ENCODE data around the gene FBXL20.
"Not testable (repeated sequence)": the region's sequence is repeated elsewhere in the genome, so short reads cannot be mapped to it uniquely, and the experiment has no call there.

Gene FBXL20

DNA sequence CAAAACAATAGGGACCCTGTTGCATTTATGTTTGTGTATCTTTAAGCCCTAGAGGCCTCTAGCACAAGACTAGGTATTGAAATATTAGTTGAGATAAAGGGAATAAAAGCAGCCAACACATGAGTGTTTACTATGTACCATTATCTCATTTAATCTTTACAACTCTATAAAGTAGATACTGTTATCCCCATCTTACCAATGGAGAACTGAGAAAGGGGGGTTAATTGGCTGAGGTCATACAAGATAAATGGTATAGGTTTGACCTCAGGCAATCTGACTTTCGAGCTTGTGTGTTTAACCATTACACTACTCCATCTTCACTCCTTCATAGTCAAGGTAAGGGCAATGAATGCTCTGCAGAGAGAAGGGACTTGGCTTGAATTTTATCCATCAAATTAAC, 149.4 kb downstream of the FBXL20 start:
- DNase-seq (ENCODE audit: low read depth), result no peak

DNA sequence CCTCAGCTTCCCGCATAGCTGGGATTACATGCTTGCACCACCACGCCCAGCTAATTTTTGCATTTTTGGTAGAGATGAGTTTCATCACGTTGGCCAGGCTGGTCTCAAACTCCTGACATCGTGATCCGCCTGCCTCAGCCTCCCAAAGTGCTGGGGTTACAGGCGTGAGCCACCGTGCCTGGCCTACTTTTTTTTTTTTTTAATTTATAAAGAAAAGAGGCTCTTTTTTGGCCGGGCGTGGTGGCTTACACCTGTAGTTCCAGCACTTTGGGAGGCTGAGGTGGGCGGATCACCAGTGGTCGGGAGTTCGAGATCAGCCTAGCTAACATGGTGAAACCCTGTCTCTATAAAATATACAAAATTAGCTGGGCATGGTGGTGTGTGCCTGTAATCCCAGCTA, 151.3 kb downstream of the FBXL20 start:
- not testable (repeated sequence) for DNase-seq (ENCODE audit: low read depth)

DNA sequence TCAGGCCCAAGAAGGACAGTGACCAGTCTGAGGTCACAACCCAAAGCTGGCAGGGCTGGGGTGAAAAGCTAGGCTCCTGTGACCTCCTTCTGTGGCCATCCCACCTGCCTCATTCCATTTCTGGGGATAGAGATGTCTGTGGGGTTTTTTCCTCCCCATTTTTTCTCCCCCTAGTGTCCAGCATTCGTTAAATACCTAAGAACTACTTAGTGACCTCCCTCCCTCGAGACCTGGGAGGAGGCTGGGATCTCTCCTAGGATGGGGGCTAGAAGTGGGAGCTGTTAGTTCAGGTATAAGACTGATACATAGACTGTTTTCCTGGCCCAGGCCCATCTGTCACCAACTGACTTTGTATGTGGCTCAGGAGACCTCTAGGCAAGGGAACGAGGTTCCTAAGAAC, 155.2 kb downstream of the FBXL20 start:
- no peak for DNase-seq (ENCODE audit: low read depth)

DNA sequence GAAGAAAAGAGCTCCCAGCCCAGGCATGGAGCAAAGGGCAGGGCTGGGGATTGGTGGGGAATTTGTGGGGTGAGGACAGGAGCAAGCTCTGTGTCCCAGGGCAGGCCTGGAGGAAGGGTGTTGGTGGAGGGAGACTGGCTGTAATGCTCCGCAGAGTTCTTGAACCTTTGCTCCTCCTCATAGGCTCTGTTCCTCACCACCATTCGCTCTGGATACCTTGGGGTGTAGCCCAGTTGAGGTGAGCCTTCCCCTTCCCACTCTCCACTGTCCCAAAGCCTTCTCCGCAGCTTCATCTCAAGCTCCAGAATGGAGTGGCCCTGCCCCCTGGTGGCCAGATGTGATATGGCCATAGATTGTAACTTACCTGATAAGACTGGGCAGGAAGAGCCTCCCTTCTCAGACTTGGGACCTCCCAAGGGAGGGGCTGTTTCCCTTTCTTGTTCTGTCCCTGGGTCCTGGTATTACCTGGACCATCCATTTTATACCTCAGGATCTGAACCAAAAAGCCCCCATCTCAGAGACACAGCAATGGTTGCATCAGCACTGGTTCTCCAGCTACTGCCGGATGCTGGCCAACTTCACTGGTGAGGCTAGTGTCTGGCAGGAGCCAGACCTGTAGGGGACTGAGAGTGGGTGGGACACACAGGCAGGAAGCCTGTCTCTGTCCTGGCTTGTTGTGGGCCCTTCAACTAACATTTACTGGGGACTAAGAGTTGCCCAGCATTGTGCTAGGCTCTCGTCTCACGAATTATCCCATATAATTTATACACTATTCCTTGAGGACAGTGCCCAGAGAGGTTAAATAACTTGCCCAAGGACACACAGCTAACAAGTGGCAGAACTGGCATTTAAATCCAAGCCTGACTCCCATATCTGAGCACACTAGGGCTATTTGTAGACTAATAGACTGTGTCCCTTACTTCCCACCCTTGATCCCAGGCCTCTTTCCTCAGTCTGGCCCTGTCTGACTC, 156.5 kb downstream of the FBXL20 start:
- DNase-seq (ENCODE audit: low read depth), result peak; percentile 79

DNA sequence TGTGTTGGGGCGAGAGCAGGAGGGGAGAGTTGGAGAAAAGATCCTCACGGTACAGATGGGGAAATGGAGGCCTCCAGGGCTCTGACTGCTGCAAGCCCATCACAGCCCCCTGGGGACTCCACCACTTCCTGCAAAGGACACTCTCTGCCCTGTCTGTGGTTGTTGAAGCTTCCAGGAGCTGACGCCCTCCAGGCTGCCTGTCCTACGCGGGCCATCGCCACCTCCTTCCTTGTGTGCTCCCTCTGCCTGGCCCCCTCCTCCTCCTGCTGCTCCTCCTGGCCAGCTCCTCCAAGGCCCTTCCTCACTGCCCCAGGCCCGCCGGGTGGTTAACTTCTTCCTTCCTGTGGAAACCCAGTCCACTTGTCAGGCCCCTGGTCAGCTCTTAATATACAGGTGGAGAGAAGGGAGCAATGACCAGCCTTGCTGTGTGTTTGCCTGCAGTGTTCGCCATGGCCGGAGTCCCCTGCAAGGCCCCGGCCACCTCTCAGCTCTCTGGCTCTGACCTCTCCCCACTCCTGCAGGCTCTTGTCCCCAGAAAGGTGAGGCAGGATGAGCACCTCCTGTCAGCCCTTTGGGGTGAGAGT, 157.3 kb downstream of the FBXL20 start:
- DNase-seq (ENCODE audit: low read depth), result no peak

DNA sequence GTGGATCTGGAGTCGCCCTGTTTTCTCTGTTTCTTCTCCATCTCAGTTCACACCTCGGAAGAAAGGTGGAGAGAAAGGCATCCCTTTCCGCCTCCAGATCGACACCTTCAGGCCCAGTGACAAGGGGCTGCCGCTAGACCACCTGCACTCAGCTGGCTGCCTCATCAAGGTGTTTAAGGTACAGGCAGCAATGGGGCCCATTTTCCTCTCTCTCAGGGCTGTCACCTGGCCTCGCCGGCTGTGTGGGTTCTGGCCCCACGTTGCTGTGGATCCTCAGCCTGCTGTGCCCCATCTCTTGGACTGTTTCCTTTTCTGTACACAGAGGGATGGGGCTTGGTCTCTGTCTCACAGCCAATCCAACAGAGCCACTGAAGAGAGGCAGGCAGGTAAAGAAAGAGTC, 158.3 kb downstream of the FBXL20 start:
- no peak for DNase-seq (ENCODE audit: low read depth)

DNA sequence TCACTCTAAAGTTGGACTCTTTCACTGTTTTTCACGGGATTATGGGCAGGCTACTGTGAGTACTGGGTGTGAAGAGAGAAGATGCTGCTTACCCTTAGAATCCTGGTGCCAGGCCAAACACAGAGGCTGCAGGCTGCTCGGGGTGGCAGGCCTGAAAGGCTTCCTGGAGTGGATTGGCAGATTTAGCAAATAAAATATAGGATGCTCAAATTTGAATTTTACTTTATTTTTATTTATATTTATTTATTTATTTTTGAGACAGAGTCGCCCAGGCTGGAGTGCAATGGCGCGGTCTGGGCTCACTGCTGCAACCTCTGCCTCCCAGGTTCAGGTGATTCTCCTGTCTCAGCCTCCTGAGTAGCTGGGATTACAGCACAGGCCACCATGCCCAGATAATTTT, 160.8 kb downstream of the FBXL20 start:
- no peak for DNase-seq (ENCODE audit: low read depth)

DNA sequence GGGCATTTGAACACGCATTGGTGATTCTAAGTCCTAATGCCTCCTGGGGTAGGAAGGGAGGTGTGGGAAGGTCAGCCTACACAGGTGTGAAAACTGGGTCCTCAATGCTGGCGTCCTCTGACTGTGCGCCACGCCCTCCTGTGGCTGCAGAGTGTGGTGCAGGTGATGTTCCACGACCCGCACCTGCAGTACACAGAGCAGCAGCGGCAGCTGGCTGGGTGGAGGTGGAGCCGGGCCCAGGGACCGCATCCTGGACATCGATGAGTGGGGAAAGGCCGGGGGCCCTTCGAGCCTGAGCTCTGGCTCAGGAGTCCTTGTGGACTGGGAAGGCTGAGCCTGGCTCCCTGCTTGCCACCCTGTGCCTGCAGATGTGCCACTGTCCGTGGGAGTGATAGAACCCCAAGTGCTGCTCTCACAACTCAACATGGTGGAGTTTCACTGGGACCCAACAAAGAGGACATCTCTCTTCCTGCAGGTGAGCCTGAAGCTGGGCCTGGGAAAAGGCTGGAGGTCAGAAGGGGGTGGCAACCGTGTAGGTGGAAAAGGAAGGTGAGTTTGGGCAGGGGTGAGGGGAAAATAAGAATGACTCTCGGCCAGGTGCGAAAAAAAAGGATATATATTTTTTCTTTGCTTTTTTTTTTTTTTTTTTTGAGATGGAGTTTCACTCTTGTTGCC, 161.6 kb downstream of the FBXL20 start:
- DNase-seq (ENCODE audit: low read depth), result peak; percentile 39

DNA sequence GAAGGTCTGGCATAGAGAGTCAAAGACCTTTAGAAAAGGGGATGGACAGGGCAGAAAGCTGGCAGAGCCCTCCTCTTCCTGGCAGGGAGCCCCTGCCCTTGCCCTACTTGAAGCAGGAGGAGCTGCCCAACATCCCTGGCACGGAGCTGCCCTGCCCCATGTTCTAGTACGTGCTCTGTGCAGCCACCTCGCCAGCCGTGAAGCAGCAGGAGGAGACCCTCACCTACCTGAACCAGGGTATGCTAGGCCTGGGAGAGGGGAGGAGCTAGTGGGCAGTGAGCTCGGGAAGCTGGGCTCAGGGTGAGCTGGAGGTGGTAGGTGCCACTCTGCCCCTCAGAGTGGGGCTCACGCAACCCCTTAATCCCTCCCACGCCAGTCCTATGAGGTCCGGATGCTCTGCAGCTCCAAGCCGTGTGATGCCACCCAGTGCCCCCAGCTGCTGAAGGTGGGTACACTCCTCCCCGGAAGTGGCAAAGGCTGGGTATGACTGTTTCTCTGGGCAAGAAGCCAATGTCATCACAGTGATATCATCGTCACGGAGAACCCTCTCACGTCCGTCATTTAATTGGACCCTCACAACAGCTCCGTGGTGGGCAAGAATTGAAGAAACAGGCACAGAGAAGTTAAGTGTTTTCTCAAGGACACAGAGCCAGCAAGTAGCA, 163.0 kb downstream of the FBXL20 start:
- DNase-seq (ENCODE audit: low read depth), result peak; percentile 65

DNA sequence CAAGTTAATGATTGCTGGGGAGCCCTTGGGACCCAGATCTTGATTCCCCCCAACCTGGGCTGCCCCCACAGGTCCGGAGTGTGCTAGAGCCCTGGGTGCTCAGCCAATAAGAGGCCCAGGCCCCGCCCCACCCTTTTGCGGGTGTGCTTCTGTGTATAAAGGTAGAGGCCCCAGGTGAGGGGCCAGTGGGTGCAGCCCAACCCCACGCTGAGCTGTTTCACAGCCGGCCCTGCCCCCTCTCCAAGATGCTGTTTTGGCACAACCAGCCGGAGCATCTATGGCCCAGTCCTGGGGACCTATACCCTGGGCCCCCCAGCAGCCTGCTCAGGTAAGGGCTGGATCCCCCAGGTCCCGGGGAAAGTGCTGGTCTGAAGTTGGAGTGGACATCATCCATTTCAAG, 163.8 kb downstream of the FBXL20 start:
- DNase-seq (ENCODE audit: low read depth), result no peak

DNA sequence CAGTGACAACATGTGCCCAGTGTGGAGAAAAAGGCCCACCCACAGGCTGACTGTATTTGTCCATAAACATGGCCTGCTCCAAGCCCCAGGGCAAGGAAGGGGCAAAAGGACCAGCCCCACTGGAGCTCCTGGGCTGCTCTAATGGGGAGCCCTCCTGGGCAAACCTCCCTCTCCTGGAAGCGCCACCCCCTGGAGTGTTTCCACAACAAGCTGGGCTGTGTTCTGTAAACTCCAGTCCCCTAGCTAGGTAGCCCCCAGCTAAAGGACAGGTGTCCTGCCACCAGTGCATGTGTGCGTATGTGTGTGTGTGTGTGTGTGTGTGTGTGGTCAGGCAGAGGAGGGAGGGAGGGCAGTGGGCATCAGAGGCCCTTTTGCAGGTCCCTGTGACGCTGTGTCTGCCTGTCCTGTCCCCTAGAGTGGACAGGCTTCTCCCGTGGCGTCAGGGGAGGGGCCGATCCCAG, 164.4 kb downstream of the FBXL20 start:
- no peak for DNase-seq (ENCODE audit: low read depth)

DNA sequence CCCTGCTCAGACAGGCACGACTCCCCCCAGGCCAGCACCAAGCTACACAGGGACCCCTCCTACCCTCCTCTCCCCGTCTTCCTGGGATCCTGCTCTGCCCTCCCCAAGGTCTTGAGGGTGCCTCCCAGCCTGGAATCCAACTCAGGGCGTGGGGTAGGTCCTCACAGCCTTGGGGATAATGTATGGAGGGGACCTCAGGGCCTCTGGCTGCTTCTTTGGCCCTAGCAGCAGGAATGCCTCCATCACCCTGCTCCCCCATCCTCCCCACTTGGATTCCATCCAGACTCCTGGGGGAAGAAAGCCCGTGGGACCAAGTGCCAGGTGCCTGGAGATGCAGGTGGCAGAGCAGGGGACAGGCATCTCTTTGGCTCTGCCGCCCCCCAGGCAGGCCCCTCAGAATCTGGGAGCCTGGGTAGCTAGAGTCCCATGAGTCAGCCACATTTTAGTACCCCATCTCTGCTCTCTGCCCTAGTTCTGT, 164.9 kb downstream of the FBXL20 start:
- no peak for DNase-seq (ENCODE audit: low read depth)

DNA sequence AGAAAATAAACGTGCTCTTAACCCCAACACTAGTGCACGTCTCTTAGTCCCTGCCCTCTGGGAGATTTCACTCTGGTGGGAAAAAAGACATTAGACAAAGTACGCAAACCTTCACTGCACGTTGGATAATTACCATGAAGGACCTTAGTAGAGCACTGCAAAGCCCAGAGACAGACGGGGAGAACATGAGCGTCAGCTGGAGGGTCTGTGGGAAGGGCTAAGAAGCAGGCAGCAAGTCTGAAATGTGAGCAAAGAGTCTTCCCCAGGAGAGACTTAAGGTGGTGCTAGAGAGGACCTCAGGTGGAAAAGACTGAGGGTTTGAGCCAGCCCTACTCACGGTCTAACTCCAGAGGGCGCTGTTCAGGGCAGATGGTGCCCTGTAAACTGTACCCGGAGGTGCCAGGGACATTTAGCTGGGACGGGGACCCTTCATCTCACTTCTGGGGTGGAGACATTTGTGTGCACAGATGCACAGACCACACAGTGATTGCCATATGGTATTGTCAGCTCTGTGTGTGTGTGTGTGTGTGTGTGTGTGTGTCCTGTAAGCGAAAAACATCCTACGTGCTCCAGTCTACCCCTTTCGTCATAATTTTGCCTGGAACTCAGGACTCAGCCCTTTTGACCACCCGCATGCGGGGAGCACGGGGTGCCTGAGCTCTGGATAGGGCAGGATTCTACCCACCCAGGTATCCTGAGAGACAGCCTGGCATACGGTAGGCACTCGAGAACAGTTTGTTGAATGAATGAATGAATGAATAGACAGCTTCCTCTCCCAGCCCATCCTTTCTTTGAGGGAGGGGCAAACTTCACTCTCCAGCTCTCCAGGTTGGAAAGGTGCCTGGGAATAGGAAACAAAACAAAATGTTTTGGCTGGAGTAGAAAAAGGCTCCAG, 165.6 kb downstream of the FBXL20 start:
- no peak for DNase-seq (ENCODE audit: low read depth)

DNA sequence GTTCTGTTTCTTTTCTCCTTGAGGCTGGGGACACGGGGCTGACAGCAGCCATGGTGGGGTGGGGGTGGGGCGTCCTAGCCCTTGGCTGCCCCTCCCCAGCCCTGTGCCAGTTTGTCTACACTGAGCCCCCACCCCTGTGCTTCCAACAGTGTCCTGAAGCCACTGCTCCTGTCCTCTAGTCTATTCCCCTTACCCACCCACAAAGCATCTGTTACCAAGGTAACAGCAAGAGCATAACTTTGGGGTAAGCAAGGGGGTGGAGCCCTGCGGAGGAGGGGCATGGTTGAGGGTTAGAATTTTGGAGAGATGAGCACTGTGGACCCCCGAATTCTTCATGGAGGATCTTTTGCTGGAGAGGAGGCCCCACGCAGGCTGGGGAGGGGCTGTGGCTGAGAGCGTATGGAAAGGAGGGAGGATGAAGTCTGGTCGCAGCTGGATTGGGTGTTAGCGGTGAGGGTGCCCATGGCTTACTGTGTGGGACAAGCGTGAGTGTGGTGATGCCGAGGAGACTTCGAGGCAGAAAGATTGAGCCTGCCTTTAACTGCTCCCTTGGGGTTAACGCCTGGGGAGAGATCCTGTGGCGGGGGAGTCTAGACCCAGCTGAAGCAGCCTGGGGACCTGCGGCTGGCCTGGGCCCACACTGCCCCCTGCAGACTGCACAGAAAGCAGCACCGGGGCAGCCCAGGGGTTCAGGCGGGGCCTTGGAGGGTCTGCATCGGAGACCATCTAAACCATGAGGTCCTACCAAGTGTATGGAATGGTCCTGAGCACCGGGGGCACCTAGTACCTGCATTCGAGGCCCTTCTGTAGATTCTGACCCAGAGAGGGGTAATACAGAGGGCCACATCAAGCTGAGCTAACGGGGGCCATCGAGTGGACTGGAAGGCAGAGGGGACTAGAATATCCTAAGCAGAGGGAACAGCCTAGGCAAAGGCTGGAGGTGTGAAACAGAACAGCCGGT, 169.6 kb downstream of the FBXL20 start:
- peak; percentile 49 for DNase-seq (ENCODE audit: low read depth)

DNA sequence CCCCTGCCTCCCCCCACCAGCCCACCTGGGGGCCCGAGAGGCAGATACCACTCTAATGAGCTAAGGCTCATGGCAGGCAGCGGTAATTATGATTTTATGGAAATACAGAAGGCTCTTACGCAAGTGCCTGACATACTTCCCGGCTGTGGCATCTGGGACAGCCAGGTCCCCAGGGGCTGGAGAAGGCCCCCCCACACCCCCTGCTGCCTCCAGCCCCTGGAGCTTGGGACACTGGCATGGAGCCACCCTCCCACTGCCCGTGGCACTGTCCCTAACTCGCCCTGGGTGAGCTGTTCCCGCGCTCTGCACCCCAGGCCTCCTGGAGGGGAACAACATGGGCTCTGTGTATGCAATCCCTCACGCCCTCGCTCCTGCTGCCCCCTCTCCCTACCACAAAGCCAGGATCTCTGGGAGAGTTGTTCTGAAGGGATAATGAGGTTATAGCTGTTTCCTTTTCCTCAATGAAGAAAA, 170.3 kb downstream of the FBXL20 start:
- no peak for DNase-seq (ENCODE audit: low read depth)

DNA sequence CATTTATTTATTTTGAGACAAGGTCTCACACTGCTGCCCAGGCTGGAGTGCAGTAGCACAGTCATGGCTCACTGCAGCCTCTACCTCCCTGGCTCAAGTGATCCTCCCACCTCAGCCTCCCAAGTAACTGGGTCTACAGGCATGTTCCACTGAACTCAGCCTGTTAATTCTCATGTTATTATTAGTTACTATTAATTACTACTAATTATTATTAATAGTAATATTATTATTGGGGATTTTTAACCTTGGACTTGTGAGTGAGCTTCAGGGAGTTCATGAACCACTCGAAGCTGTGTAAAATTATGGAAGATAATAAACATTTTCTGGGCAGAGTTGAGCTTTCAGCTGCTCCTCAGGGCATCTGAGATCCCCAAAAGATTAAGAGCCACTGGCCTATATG, 171.1 kb downstream of the FBXL20 start:
- no peak for DNase-seq (ENCODE audit: low read depth)

DNA sequence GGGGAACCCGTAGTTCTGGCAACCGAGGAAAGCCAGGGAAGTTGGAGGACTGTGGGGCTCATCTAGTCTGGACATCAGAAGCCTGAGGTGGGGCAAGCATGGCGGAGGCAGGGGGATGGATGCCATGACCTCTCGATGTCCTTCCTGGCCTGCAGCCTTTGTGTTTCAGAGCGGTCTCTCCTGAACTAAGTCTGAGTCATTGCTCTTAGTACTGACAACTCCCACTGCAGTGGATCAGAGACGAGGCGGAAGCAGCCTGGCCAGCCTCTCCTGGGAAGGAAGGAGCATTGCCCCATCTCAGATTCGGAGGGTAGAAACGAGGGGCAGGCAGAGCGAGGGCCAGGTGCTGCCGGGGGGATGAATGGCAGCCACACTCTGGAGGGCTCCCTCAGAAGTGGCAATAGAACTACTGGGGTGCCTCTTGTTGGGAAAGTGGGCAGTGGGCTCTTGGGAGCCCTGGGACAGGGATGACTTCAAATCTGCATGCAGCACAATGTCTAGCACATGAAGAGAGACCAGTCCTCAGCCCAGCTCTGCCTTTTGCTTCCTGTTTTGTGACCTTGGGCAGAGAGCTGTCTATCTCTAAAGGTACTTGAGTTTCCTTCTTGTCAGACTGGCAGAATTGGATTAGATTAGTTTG, 172.0 kb downstream of the FBXL20 start:
- no peak for DNase-seq (ENCODE audit: low read depth)

DNA sequence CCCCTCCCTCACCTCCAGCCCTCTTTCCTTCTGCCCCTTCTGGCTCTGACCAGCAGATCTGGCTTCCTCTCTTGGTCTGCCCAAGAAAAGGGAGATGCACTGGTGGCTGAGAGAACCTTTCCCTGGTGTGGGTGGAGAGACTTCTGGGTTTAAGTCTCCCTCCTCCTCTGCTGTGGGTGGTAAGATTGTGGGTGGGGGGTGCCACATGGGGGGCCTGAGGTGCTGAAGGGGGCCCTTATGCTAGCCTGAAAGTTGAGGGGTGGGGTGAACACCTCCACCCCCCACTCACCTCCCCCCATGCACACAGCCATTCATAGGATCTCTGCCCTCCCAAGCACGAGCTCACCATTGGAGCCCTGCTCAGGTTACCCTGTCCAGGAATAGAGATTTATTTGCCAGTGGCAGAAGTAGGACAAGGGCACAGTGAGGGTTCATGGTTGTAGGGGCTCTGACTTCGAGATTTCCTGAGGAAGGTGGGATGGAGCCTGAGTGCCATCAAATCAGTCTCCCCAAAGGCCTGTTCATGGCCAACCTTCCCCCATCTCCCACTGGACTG, 174.0 kb downstream of the FBXL20 start:
- DNase-seq (ENCODE audit: low read depth), result no peak
